HEK293T (cell line): ENCODE measurements around the gene MID1.

Experiments used
- ELF4 ChIP-seq: fragments of 450-650 bp; IDR thresholded peaks from 2 replicates; pipeline ENCODE4 v1.6.1; 2017; ENCODE audit warnings: antibody characterized with exemption
- LEF1 ChIP-seq: fragments of 450-650 bp; IDR thresholded peaks from 2 replicates; pipeline ENCODE4 v1.6.1; 2017; ENCODE audit warnings: mild to moderate bottlenecking, borderline replicate concordance

- TF ChIP-seq ELF4 (no peak), LEF1 (no peak)
Observed at GRCh38 chrX:10534611-10535010, 85.8 kb downstream of the MID1 start.
